Aorta (tissue), 5 donors: Measurements from ENCODE around the gene CHMP4B. TPM values are rescaled to one million over a fixed set of nuclear protein-coding genes. Genes with fewer than 3 reads are reported as not detected.

Experiments used
- ATAC-seq: fragments of 200-7000 bp; cut with Tn5 transposase; one replicate; pipeline ENCODE4 v1.9.1; 2022; ENCODE audit warnings: moderate library complexity; ENCODE audit not compliant: low FRiP score
- DNase-seq, 2 donors: peaks; one replicate each; pipeline ENCODE4 v3.0.0-alpha.2; 2020
- H3K27ac ChIP-seq, 2 donors: one replicate each; pipeline ENCODE4 v1.5.1; 2013; ENCODE audit warnings: low read length in 2 of 2, mild to moderate bottlenecking in 2 of 2, moderate library complexity in 2 of 2, control low read depth in 1 of 2, inconsistent platforms in 1 of 2, low read depth in 1 of 2
- H3K27me3 ChIP-seq, 2 donors: one replicate each; pipeline ENCODE4 v1.6.1; 2013; ENCODE audit warnings: control low read depth in 1 of 2, low read length in 1 of 2, mild to moderate bottlenecking in 1 of 2, moderate library complexity in 1 of 2; ENCODE audit not compliant: insufficient read depth in 2 of 2, control insufficient read depth in 1 of 2
- H3K36me3 ChIP-seq, 2 donors: one replicate each; pipeline ENCODE4 v1.6.1; 2013; ENCODE audit warnings: control low read depth in 1 of 2, low read length in 1 of 2, mild to moderate bottlenecking in 1 of 2; ENCODE audit not compliant: insufficient read depth in 2 of 2, control insufficient read depth in 1 of 2
- H3K4me1 ChIP-seq, 2 donors: one replicate each; pipeline ENCODE4 v1.6.1; 2013; ENCODE audit warnings: low read length in 2 of 2, control low read depth in 1 of 2, mild to moderate bottlenecking in 1 of 2, moderate library complexity in 1 of 2; ENCODE audit not compliant: insufficient read depth in 2 of 2, control insufficient read depth in 1 of 2
- H3K4me3 ChIP-seq, 2 donors: one replicate each; pipeline ENCODE4 v1.5.1; 2013; ENCODE audit warnings: low read length in 2 of 2, control low read depth in 1 of 2, mild to moderate bottlenecking in 1 of 2
- H3K9me3 ChIP-seq: one replicate; pipeline ENCODE4 v1.6.1; 2013; ENCODE audit warnings: mild to moderate bottlenecking, low read length; ENCODE audit not compliant: control insufficient read depth
- WGBS, 2 donors: extraction: QIAGEN DNeasy Blood & Tissue Kit; methylation state at CpG; one replicate each; pipeline ENCODE4 v1.1.7; 2013; 5-methylcytosine and 5-hydroxymethylcytosine counted together
- intact Hi-C, 2 donors: fragments of 100-400 bp; cut with DNase I; formaldehyde crosslinking; loops; one replicate each; pipeline versions ENCODE4 v1.14.2 to v1.15.0; 2022
- polyA plus RNA-seq, 2 donors: library from polyadenylated mRNA; stranded (reverse); fragments of 200-250 nt; gene quantifications; one replicate each; pipeline ENCODE4 v1.2.3, GENCODE V29; 2013
- total RNA-seq, 2 donors: library from RNA; stranded (reverse); fragmentation: NEBNext Ultra II Directional; extraction: Animal tissue kit (Norgen Biotek cat#: 25700); gene quantifications; one replicate each; pipeline ENCODE4 v1.2.1, GENCODE V29; 2021
- donor health status: healthy with polysubstance abuse.
- donor health status: Bipolar disorder and iron deficiency.
- donor health status: DM: no; HTN: no; CAD: no.
- donor health status: DM: no; HTN: no; CAD: no.
- donor health status: DM: yes; HTN: yes; CAD: no.

CHMP4B gene
- total and polyA plus RNA-seq, 4 donors: 96.6 to 194 (median 128) TPM

DNA sequence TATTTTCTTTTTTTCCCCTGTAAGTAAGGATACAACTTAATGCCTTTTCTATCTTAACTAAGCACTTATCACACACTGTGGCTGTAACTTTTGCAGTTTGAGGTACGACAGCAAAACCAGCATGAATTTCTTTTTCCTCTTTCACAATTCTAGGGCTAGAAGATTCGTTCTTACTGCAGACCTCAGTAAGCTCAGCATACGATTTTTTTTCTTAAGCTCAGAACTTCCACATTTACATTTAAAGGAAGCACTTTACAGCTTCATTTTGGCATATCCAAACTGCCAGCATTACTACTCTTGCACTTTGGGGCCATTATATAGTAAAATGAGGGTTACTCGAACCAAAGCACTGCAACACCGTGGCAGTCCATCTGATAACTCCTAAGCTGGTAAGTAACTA, 889 bp upstream of the CHMP4B start:
- H3K4me3 ChIP-seq: no peak overlapping the region
- DNase-seq: no peak
- no peaks in the 10 kb centered on the region for H3K9me3 ChIP-seq
- peaks cover 0 to 11% of the 10 kb centered on the region in 2 donors for H3K4me1 ChIP-seq
- WGBS, 2 donors: 56 to 62% methylated on average over 5 of the region's 5 CpGs
- intact Hi-C loops: no loop called here
- no peak overlapping the region for H3K27ac ChIP-seq
- no peaks in the 10 kb centered on the region for H3K27me3 ChIP-seq
- ATAC-seq: no peak
- peaks cover 0 to 2% of the 10 kb centered on the region in 2 donors for H3K36me3 ChIP-seq

- WGBS, 2 donors: 1% methylated on average over 12 of the region's 12 CpGs
- H3K4me1 ChIP-seq: peaks cover 1 to 11% of the 10 kb centered on the region in 2 donors
Observed at GRCh38 chr20:33811776-33812151, 616 bp downstream of the CHMP4B start.

GRCh38 chr20:33812152-33812849, 1.2 kb downstream of the CHMP4B start:
- Histone ChIP-seq H3K4me1 (peaks cover 4 to 12% of the 10 kb centered on the region in 2 donors), H3K9me3 (no peaks in the 10 kb centered on the region), H3K36me3 (peaks cover 1 to 2% of the 10 kb centered on the region in 2 donors), H3K27me3 (no peaks in the 10 kb centered on the region), H3K4me3 (peak overlapping the region; percentile 59 to 89), H3K27ac (peak overlapping the region in 1 of 2 donors; percentile 60)
- WGBS, 2 donors: 4 to 6% methylated on average over 14 of the region's 14 CpGs
- intact Hi-C loops: no loop called here
- ATAC-seq (peak; percentile 61), DNase-seq (peak; percentile 85 to 88)

More at GRCh38 chr20:33811776-33812151, 616 bp downstream of the CHMP4B start:
- Histone ChIP-seq H3K9me3 (no peaks in the 10 kb centered on the region), H3K36me3 (peaks cover 1 to 2% of the 10 kb centered on the region in 2 donors), H3K4me3 (peak overlapping the region; percentile 59 to 89), H3K27me3 (no peaks in the 10 kb centered on the region), H3K27ac (peak overlapping the region; percentile 46 to 60)
- intact Hi-C loops: no loop called here
- ATAC-seq (no peak), DNase-seq (no peak)

GRCh38 chr20:33812908-33813462, 1.8 kb downstream of the CHMP4B start:
- ATAC-seq: no peak
- peaks cover 1 to 2% of the 10 kb centered on the region in 2 donors for H3K36me3 ChIP-seq
- H3K27me3 ChIP-seq: no peaks in the 10 kb centered on the region
- H3K4me3 ChIP-seq: peak overlapping the region; percentile 59 to 89
- 23 to 25% methylated on average over 10 of the region's 10 CpGs for WGBS, 2 donors
- H3K27ac ChIP-seq: peak overlapping the region in 1 of 2 donors; percentile 60
- H3K9me3 ChIP-seq: no peaks in the 10 kb centered on the region
- H3K4me1 ChIP-seq: peaks cover 10 to 13% of the 10 kb centered on the region in 2 donors
- intact Hi-C loops: no loop called here
- no peak for DNase-seq

GRCh38 chr20:33814238-33814712, 3.1 kb downstream of the CHMP4B start:
- WGBS, 2 donors: 66 to 68% methylated on average over 5 of the region's 5 CpGs
- ATAC-seq: no peak
- no peak for DNase-seq
- H3K4me1 ChIP-seq: peaks cover 10 to 13% of the 10 kb centered on the region in 2 donors
- H3K9me3 ChIP-seq: no peaks in the 10 kb centered on the region
- intact Hi-C loops: no loop called here
- H3K27me3 ChIP-seq: no peaks in the 10 kb centered on the region
- H3K27ac ChIP-seq: no peak overlapping the region
- H3K36me3 ChIP-seq: peaks cover 1 to 2% of the 10 kb centered on the region in 2 donors
- no peak overlapping the region for H3K4me3 ChIP-seq

- no peaks in the 10 kb centered on the region for H3K27me3 ChIP-seq
- ATAC-seq (no peak), DNase-seq (no peak)
- WGBS, 2 donors: 95 to 100% methylated on average over 3 of the region's 3 CpGs
- intact Hi-C loops: no loop called here
- peaks cover 1 to 2% of the 10 kb centered on the region in 2 donors for H3K36me3 ChIP-seq
- peaks cover 10 to 15% of the 10 kb centered on the region in 2 donors for H3K4me1 ChIP-seq
- no peak overlapping the region for H3K27ac ChIP-seq
- no peak overlapping the region for H3K4me3 ChIP-seq
- H3K9me3 ChIP-seq: no peaks in the 10 kb centered on the region
Observed at GRCh38 chr20:33815671-33816070, 4.5 kb downstream of the CHMP4B start.

DNA sequence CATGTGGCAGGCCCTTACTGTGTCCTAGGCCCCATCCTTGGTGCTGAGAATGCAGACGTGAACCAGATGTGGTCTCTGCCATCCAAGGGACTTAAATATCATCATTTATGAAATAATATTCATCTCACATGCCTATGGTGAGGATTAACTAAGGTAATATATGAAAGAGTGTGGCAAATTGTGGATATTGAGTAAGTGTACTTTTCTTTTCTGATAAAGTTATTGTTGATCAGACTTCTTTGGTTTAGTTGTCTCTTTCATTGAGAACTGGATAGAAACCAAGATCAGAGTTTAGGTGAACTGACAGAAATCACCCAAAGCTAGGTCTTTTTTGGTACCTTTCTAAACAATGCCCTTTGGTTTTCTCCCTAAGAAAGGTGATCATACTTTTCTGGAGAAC, 5.0 kb downstream of the CHMP4B start:
- Histone ChIP-seq H3K4me3 (no peak overlapping the region), H3K27me3 (no peaks in the 10 kb centered on the region), H3K9me3 (no peaks in the 10 kb centered on the region), H3K4me1 (peaks cover 10 to 15% of the 10 kb centered on the region in 2 donors), H3K36me3 (peaks cover 1 to 2% of the 10 kb centered on the region in 2 donors), H3K27ac (no peak overlapping the region)
- no peak for DNase-seq
- ATAC-seq: no peak
- 64 to 82% methylated on average over 1 of the region's 1 CpG for WGBS, 2 donors
- intact Hi-C loops: no loop called here

DNA sequence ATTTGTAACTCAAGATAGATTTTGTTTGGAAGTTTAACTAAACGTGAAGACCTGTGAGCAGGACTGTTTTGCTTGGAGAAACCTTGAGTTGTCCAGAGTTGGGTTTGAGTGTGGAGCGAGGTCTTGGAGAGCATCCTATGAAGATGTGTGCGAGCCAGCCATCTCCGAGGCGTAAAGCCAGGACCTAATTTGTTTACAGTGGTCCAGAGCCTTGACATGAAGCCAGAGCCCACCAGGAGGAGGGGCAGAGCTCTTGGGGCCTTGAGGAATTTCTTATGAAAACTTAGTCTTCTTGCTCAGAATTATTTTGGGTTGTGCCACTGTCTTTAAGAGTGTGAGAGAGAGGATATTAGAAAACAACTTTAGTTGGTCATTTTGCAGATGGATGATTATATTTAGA, 6.3 kb downstream of the CHMP4B start:
- Histone ChIP-seq H3K36me3 (peaks cover 1 to 2% of the 10 kb centered on the region in 2 donors), H3K4me1 (peaks cover 10 to 15% of the 10 kb centered on the region in 2 donors), H3K9me3 (no peaks in the 10 kb centered on the region), H3K27me3 (no peaks in the 10 kb centered on the region), H3K27ac (peak overlapping the region in 1 of 2 donors; percentile 38), H3K4me3 (no peak overlapping the region)
- ATAC-seq: no peak
- 8 to 9% methylated on average over 5 of the region's 5 CpGs for WGBS, 2 donors
- intact Hi-C loops: no loop called here
- no peak for DNase-seq

GRCh38 chr20:33819456-33819855, 8.3 kb downstream of the CHMP4B start:
- H3K27ac ChIP-seq: no peak overlapping the region
- no peak for DNase-seq
- H3K4me1 ChIP-seq: peaks cover 4 to 10% of the 10 kb centered on the region in 2 donors
- H3K36me3 ChIP-seq: peaks cover 1 to 2% of the 10 kb centered on the region in 2 donors
- 98 to 100% methylated on average over 1 of the region's 1 CpG for WGBS, 2 donors
- H3K4me3 ChIP-seq: no peak overlapping the region
- intact Hi-C loops: no loop called here
- H3K27me3 ChIP-seq: no peaks in the 10 kb centered on the region
- no peaks in the 10 kb centered on the region for H3K9me3 ChIP-seq
- no peak for ATAC-seq
